Measurements from ENCODE around the gene CAP1. TPM values are rescaled to one million over a fixed set of nuclear protein-coding genes. Genes with fewer than 3 reads are reported as not detected.

The CAP1 gene
- total and polyA plus RNA-seq, 2 of the 13 experiments (the other 11 are each of a cell fraction or from before 2014, with no cell fraction given): 174 to 195 TPM

GRCh38 chr1:40096977-40097782 lies 56.7 kb downstream of the CAP1 start, which contains the start of gene PPT1 (continued):
- TF ChIP-seq RARG (CRISPR knock-in tag; IDR thresholded peaks at IDR 0.05; ENCODE audit: low read depth) (no peak), ZNF558 (CRISPR knock-in tag; IDR thresholded peaks at IDR 0.05; ENCODE audit: borderline replicate concordance) (peak; percentile 90; the same call in 1 of the 2 replicates), TFDP1 (CRISPR knock-in tag; IDR thresholded peaks at IDR 0.05; ENCODE audit: borderline replicate concordance) (peak; percentile 91), ZNF326 (CRISPR knock-in tag; IDR thresholded peaks at IDR 0.05; ENCODE audit: borderline replicate concordance) (no peak), LCORL (IDR thresholded peaks at IDR 0.05) (no peak), LCORL (CRISPR knock-in tag; IDR thresholded peaks at IDR 0.05) (0 out of 2 replicates have a peak, but pooled peaks have one; percentile 45), MYC (CRISPR knock-in tag; IDR thresholded peaks at IDR 0.05; ENCODE audit: borderline replicate concordance) (no peak; the same call in 1 of the 2 replicates), ZNF354B (CRISPR knock-in tag; IDR thresholded peaks at IDR 0.05) (no peak), PTBP1 (IDR thresholded peaks at IDR 0.05; ENCODE audit: low read depth, low read length, poor library complexity, severe bottlenecking) (no peak), NFE2L2 (IDR thresholded peaks at IDR 0.05; ENCODE audit: low read length) (no peak), ETV6 (CRISPR knock-in tag; conservative IDR thresholded peaks at IDR 0.05) (peak; percentile 47; the same call in 1 of the 2 replicates), ZFP36L2 (CRISPR knock-in tag; IDR thresholded peaks at IDR 0.05) (0 out of 2 replicates have a peak, but pooled peaks have one; percentile 60), ZNF879 (CRISPR knock-in tag; IDR thresholded peaks at IDR 0.05) (peak; percentile 50; the same call in 1 of the 2 replicates), UBTF (CRISPR knock-in tag; IDR thresholded peaks at IDR 0.05) (peak; percentile 81), ZNF17 (CRISPR knock-in tag; IDR thresholded peaks at IDR 0.05) (no peak), CREB1 (IDR thresholded peaks at IDR 0.05) (no peak; the same call in 1 of the 2 replicates), CREB1 (CRISPR knock-in tag; IDR thresholded peaks at IDR 0.05) (0 out of 2 replicates have a peak, but pooled peaks have one; percentile 12), TBX3 (IDR thresholded peaks at IDR 0.05; ENCODE audit: borderline replicate concordance) (no peak), AHDC1 (CRISPR knock-in tag; IDR thresholded peaks at IDR 0.05; ENCODE audit: borderline replicate concordance) (peak; percentile 58; the same call in 1 of the 2 replicates), ZNF7 (CRISPR knock-in tag; IDR thresholded peaks at IDR 0.05) (no peak)
